ENCODE results near the gene LBH.
"Not testable (repeated sequence)": the region's sequence is repeated elsewhere in the genome, so short reads cannot be mapped to it uniquely, and the experiment has no call there.

LBH gene

DNA sequence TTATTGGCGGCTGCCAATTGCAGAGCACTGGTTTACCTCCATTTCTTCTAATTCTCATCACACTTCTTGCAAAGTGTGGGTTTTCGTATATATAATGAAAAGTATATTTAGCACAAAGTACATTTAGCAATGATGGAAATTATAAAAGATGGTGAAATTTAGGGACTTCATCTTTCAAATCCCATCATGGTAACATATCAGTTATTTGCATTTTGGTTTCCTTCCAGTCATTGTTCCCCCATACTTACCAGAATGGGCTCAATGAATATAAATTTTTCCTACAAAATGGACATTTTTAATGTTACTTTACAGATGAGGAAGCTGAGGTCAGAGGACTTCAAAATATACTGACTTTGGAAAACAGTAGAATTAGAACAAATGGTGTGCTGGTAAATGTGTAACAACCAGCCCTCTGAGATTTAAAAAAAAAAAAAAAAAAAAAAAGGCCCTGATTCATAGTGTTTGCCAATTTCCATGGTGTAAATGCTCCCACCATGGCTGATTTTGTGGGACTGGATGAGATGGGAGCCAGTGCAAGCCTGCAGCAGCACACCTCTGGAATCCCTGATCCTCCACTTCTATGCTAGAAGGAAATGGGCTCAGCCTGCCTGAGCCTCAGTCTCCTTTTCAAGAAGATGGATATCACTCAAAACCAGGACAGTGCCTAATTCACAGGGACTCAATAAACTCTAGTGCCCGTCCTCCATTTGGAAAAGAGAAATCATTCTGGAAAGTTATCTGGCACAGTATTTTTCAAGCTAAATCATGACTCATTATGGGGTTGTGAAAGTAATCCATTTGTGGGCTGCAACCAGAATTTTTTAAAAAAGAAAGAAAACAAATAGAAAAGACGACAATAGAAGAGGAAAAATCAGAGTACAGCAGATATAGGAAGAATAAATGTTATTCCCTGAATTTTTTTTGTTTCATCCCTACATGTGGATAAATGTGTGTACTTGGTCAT, 34.0 kb downstream of the LBH start:
- TF ChIP-seq, protein P1, sequence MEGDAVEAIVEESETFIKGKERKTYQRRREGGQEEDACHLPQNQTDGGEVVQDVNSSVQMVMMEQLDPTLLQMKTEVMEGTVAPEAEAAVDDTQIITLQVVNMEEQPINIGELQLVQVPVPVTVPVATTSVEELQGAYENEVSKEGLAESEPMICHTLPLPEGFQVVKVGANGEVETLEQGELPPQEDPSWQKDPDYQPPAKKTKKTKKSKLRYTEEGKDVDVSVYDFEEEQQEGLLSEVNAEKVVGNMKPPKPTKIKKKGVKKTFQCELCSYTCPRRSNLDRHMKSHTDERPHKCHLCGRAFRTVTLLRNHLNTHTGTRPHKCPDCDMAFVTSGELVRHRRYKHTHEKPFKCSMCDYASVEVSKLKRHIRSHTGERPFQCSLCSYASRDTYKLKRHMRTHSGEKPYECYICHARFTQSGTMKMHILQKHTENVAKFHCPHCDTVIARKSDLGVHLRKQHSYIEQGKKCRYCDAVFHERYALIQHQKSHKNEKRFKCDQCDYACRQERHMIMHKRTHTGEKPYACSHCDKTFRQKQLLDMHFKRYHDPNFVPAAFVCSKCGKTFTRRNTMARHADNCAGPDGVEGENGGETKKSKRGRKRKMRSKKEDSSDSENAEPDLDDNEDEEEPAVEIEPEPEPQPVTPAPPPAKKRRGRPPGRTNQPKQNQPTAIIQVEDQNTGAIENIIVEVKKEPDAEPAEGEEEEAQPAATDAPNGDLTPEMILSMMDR (IDR thresholded peaks at IDR 0.05; ENCODE audit: low read depth, low read length, missing control alignments): no peak
- no peaks in the 10 kb centered on the region for H3K27me3 ChIP-seq (replicated peaks)
- in situ Hi-C loops (cut with HindIII; ENCODE audit: low pct_ligation_motif_present, low sequenced_read_pairs): no loop called here
- H3K4me3 ChIP-seq (ENCODE audit: low read depth, low read length): no peak overlapping the region
- DNase-seq: no peak
- no peaks in the 10 kb centered on the region for H3K36me3 ChIP-seq (replicated peaks)
- peak overlapping the region; percentile 26 for H3K27ac ChIP-seq

DNA sequence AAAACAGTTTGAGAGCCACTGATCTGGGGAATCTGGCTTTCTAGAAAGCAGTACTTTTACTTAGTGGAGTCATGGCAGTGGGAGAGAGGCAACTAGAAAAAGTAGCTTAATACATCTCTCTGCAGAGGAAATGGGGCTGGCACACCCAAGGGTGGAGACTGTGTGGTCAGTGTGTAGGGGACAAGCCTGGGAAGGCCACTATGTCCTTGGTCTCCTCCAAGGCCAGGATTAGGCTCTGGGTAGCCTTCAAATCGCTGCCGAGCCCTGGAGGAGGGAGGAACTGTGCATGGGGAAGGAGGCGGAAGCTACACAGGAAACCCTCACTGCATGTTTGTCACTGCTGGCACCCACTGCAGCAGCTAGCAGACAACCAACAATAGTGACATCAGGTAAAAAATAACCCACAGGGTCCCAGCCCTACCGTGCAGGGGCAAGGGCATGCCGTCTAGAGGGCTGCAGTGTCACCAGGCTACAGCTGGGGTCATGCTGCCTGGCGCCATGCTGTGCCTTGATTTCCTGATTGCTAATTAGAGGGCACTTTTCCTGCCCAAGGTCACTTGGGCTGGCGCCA, 34.8 kb downstream of the LBH start:
- TF ChIP-seq, protein P1 (IDR thresholded peaks at IDR 0.05; ENCODE audit: low read depth, low read length, missing control alignments): no peak
- peak; percentile 2 for DNase-seq
- Histone ChIP-seq H3K36me3 (replicated peaks) (no peaks in the 10 kb centered on the region), H3K4me3 (ENCODE audit: low read depth, low read length) (no peak overlapping the region), H3K27ac (peak overlapping the region; percentile 26), H3K27me3 (replicated peaks) (no peaks in the 10 kb centered on the region)
- in situ Hi-C loops (cut with HindIII; ENCODE audit: low pct_ligation_motif_present, low sequenced_read_pairs): no loop called here

DNA sequence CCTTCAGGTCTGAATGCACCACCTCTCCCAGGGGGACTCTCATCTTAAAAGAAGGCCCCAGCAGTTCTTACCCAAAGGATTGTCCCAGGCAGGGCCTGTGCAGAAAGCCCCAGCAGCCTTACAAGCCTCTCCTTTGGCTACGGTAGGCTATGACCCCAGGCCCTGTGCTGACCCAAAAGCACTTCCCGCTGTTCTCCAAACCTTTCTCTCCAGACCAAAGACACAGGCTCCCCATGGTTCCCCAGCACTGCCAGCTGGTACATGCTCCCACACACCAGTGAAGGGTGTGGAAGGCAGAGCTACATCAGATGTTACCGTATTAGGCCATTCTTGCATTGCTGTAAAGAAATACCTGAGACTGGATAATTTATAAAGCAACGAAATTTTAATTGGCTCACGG, 35.4 kb downstream of the LBH start:
- DNase-seq: no peak
- H3K36me3 ChIP-seq (replicated peaks): no peaks in the 10 kb centered on the region
- TF ChIP-seq, protein P1 (IDR thresholded peaks at IDR 0.05; ENCODE audit: low read depth, low read length, missing control alignments): no peak
- no peaks in the 10 kb centered on the region for H3K27me3 ChIP-seq (replicated peaks)
- in situ Hi-C loops (cut with HindIII; ENCODE audit: low pct_ligation_motif_present, low sequenced_read_pairs): no loop called here
- no peak overlapping the region for H3K4me3 ChIP-seq (ENCODE audit: low read depth, low read length)
- no peak overlapping the region for H3K27ac ChIP-seq

DNA sequence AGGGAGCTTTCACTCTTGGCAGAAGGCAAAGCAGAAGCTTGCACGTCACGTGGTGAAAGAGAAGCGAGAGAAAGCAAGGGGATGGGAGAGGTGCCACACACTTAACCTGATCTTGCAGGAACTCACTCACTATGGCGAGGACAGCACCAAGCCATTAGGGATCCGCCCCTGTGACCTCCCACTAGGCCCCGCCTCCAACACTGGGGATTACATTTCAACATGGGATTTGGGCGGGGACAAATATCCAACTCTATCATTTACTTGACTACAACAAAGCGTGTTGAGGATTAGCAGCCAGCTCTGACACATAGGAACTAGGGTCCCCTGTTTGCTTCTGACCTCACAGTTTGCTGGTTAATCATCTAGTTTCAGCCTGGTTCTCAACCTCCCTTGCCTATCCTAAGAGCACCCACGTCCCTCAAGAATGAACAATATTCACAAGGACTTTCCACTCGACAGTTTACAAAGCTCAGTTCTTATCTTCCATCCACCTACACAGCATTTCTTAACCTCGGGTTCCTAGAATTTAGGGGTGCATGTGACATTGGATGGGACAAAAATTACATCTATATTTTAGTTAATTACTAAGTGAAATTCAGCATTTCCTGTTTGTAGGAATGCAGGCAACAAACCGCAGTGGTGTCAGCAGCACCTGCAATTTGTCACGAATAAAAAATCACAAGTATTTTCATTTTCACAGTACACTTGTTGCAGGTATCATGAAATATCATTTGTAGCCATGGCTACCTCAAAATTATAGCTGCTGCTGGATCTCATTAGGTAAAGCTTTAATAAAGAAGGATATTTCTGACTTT, 36.0 kb downstream of the LBH start:
- DNase-seq: no peak
- H3K36me3 ChIP-seq (replicated peaks): no peaks in the 10 kb centered on the region
- H3K27ac ChIP-seq: no peak overlapping the region
- TF ChIP-seq, protein P1 (IDR thresholded peaks at IDR 0.05; ENCODE audit: low read depth, low read length, missing control alignments): no peak
- H3K27me3 ChIP-seq (replicated peaks): no peaks in the 10 kb centered on the region
- in situ Hi-C loops (cut with HindIII; ENCODE audit: low pct_ligation_motif_present, low sequenced_read_pairs): no loop called here
- no peak overlapping the region for H3K4me3 ChIP-seq (ENCODE audit: low read depth, low read length)

DNA sequence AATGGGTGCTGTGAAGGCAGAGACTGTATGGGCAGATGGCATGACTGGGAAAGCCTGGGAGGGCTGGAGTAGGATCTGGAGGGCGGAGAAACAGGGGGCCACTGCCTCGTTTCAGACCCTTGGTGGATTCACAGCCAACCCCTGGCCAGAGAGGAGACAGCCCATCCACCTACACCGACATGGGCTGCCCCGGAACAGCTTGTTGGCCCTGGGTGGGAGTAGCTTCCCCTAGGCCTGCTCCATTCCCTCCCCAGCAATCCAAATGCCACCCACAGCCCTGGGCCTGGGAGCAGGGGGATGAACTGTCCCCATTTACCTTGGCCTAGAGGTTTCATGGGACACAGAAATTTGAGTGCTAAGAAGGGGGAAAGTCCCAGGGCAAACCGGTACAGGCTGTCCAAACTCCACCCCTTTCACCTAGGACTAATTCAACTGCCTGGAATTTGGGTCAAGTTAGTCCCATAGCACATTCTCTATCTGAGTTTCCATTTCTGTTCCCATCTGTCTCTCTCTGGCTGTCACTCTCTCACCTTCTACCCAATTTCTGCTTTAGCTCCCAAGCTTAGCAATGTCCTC, 37.0 kb downstream of the LBH start:
- Histone ChIP-seq H3K4me3 (ENCODE audit: low read depth, low read length) (no peak overlapping the region), H3K27ac (no peak overlapping the region), H3K27me3 (replicated peaks) (no peaks in the 10 kb centered on the region), H3K36me3 (replicated peaks) (no peaks in the 10 kb centered on the region)
- in situ Hi-C loops (cut with HindIII; ENCODE audit: low pct_ligation_motif_present, low sequenced_read_pairs): no loop called here
- TF ChIP-seq, protein P1 (IDR thresholded peaks at IDR 0.05; ENCODE audit: low read depth, low read length, missing control alignments): no peak
- no peak for DNase-seq

DNA sequence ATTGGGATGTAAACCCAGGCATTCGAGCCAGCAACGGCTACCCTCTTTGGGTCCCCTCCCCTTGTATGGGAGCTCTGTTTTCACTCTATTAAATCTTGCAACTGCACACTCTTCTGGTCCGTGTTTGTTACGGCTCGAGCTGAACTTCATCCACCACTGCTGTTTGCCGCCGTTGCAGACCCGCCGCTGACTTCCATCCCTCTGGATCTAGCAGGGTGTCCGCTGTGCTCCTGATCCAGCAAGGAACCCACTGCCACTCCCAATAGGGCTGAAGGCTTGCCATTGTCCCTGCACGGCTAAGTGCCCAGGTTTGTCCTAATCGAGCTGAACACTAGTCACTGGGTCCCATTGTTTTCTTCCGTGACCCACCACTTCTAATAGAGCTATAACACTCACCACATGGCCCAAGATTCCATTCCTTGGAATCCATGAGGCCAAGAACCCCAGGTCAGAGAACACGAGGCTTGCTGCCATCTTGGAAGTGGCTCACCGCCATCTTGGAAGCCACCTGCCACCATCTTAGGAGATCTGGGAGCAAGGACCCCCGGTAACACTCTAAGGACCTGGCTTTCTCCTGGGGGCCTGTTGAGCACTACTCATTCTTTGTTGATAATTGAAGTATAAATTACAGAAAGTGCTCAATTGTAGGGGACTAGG, 37.9 kb downstream of the LBH start:
- H3K27me3 ChIP-seq (replicated peaks); DNase-seq; in situ Hi-C loops (cut with HindIII; ENCODE audit: low pct_ligation_motif_present, low sequenced_read_pairs); H3K4me3 ChIP-seq (ENCODE audit: low read depth, low read length); H3K36me3 ChIP-seq (replicated peaks); H3K27ac ChIP-seq: not testable (repeated sequence)

Measured in brain microvascular endothelial cell (primary cell).